ENCODE measurements around the gene TEKTIP1. TPM values are rescaled to one million over a fixed set of nuclear protein-coding genes. Genes with fewer than 3 reads are reported as not detected.
A peak's percentile ranks its signal among the peaks of the same experiment; 100 is the strongest.
"Not testable (repeated sequence)": the region's sequence is repeated elsewhere in the genome, so short reads cannot be mapped to it uniquely, and the experiment has no call there.

TEKTIP1 gene
- total RNA-seq, 2 donors from 2014 or later, result 2.1 to 4.0 TPM

GRCh38 chr19:3570042-3570441 is 31.1 kb downstream of the TEKTIP1 start:
- H3K4me1 Mint-ChIP-seq; H3K4me3 Mint-ChIP-seq; ATAC-seq (replicated peaks); H3K36me3 Mint-ChIP-seq (ENCODE audit: low read depth); H3K27me3 Mint-ChIP-seq; H3K27ac Mint-ChIP-seq; H3K9me3 Mint-ChIP-seq: not testable (repeated sequence)

DNA sequence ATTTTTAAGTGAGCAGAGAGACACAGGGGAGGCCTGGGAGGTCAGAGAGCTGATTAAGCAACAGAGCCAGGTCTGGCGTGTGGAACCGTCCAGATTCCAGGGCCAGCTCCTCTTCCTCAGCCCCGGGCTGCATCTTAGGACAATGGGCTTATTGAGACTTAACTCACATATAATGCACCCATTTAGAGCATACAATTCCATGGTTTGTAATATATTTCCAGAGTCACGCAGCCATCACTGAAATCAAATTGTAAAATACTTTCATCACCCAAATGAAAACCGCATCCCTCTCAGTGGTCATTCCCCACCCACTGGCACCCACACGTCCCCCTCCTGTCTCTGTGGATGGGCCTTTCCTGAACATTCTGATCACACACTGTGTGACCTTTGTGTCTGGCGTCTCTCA is 31.6 kb downstream of the TEKTIP1 start:
- no peak overlapping the region for H3K27ac Mint-ChIP-seq
- H3K9me3 Mint-ChIP-seq, result no peaks in the 10 kb centered on the region
- no peak overlapping the region for H3K4me3 Mint-ChIP-seq
- no peak for ATAC-seq (replicated peaks)
- peaks cover 16% of the 10 kb centered on the region for H3K36me3 Mint-ChIP-seq (ENCODE audit: low read depth)
- peaks cover 6% of the 10 kb centered on the region for H3K4me1 Mint-ChIP-seq
- no peaks in the 10 kb centered on the region for H3K27me3 Mint-ChIP-seq

DNA sequence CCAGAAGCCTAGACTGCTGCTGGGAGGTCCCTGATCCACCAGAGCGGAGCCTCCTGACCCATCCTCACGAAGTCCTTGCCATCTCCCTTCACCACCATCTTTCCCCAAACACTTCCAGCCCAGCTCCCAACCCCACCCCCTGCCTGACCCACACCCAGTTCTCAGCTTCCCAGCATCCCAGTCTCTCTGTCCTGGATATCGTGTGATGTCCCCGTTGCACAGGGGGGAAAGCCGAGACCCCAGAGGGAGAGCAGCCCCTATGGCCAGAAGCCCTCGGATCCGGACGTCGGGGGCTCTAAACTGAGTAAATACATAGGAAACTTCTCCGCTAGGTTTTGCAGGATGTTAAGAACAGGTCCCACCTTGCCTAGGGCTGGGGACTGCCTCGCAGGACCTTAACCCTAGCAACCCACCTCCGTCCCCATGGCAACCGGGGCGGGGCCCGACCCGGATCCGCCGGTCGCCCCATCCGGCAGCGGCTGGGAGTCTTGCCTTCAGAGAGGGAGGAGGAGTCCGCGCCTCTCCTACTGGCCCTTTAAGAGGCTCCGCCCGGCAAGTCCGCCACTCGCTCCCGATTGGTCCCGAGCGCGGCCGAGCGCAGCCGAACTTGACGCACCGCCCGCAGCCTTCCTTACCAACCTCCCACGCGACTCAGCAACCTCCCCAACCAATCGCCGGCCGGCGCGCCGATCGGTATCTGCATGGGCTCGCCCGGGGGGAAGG is 33.3 kb downstream of the TEKTIP1 start:
- H3K9me3 Mint-ChIP-seq, result no peaks in the 10 kb centered on the region
- H3K27me3 Mint-ChIP-seq, result no peaks in the 10 kb centered on the region
- H3K27ac Mint-ChIP-seq, result peak overlapping the region; percentile 7
- H3K4me1 Mint-ChIP-seq, result peaks cover 6% of the 10 kb centered on the region
- peak overlapping the region; percentile 73 for H3K4me3 Mint-ChIP-seq
- H3K36me3 Mint-ChIP-seq (ENCODE audit: low read depth), result peaks cover 16% of the 10 kb centered on the region
- peak; percentile 96 for ATAC-seq (replicated peaks)

DNA sequence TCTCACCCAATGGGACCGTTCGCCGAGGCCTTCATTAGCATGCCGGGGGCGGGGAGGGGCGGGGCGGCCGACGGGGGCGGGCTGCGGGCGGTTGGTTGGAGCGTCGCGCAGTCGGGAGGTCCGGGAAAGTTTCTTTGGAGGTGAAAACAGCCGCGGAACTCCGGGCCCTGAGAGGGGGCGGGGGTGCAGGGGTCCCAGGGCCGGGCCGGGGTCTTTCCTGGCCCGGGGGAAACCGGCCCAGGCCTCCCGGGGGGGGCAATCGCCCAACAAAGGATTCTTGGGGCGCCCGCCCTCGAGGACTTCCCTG is 33.8 kb downstream of the TEKTIP1 start, which contains the start of gene HMG20B:
Gene HMG20B, plus strand, starts transcription at position 90 of the 307 bp plus-strand sequence. CDS start 366 bp downstream, outside the sequence.
- ATAC-seq (replicated peaks), result no peak
- H3K4me1 Mint-ChIP-seq, result peaks cover 6% of the 10 kb centered on the region
- H3K9me3 Mint-ChIP-seq, result no peaks in the 10 kb centered on the region
- H3K27ac Mint-ChIP-seq, result peak within 1 kb of the TSS; percentile 50
- H3K4me3 Mint-ChIP-seq, result peak within 1 kb of the TSS; percentile 73
- H3K36me3 Mint-ChIP-seq (ENCODE audit: low read depth), result peaks cover 16% of the 10 kb centered on the region
- H3K27me3 Mint-ChIP-seq, result no peaks in the 10 kb centered on the region

DNA sequence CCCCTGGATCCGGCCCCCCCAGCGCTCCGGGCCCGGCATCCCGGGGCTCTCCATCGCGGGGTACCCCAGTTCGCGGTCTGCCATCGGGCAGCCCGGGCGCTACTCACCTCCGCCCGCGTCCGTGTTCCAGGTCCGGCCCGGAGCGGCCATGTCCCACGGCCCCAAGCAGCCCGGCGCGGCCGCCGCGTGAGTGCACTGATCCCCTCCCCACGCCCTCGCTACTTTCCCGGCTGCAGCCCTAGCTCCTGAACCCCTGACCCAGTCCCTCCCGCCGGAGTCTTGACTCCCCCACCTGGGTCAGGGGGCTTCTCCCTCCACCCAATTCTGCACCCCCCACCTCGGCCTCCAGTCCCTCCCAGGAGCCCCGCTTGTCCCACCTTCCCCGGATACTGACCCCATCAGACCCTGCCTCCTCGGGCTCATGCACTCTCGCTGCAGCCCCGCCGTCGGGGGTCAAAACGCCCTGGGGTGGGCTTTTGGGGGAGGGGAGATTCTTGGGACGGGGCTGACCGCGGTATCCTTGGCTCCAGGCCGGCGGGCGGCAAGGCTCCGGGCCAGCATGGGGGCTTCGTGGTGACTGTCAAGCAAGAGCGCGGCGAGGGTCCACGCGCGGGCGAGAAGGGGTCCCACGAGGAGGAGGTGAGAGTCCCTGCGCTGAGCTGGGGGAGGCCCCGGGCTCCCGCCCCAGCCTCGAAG is 34.3 kb downstream of the TEKTIP1 start:
- no peaks in the 10 kb centered on the region for H3K9me3 Mint-ChIP-seq
- peaks cover 16% of the 10 kb centered on the region for H3K36me3 Mint-ChIP-seq (ENCODE audit: low read depth)
- peak overlapping the region; percentile 50 for H3K27ac Mint-ChIP-seq
- no peaks in the 10 kb centered on the region for H3K27me3 Mint-ChIP-seq
- peak overlapping the region; percentile 73 for H3K4me3 Mint-ChIP-seq
- ATAC-seq (replicated peaks), result peak; percentile 12
- H3K4me1 Mint-ChIP-seq, result peaks cover 6% of the 10 kb centered on the region

DNA sequence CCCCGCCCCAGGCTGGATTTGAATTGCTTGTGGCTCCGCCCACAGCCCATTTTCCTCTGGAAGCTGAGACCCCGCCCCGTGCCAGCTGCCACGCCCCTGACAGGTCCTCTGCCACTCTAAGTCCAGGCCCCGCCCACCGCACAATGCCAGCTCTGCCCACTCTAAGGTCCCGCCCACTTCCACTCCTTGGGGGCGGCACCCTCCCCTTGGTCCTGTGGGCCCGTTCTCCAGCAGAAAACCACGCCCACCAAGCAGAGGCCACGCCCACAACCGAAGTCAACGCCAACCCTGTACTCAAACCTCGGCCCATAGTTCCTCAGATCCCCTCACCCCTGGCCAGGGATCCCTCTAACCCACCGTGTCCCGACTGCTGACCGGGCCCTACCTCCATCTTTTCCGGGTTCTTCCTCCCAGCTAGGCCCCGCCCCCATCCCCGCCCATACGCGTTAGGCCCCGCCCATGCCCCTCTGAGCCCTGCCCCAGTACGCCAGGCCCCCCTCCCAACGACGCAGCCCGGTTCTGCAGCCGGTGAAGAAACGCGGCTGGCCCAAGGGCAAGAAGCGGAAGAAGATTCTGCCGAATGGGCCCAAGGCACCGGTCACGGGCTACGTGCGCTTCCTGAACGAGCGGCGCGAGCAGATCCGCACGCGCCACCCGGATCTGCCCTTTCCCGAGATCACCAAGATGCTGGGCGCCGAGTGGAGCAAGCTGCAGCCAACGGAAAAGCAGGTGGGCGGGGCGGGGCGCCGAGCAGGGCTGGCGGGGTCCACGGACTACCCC is 35.1 kb downstream of the TEKTIP1 start:
- H3K27ac Mint-ChIP-seq, result peak overlapping the region; percentile 50
- peak overlapping the region; percentile 73 for H3K4me3 Mint-ChIP-seq
- ATAC-seq (replicated peaks), result peak; percentile 22

GRCh38 chr19:3575260-3575741 is 36.3 kb downstream of the TEKTIP1 start:
- peaks cover 16% of the 10 kb centered on the region for H3K36me3 Mint-ChIP-seq (ENCODE audit: low read depth)
- H3K4me1 Mint-ChIP-seq, result peaks cover 6% of the 10 kb centered on the region
- H3K4me3 Mint-ChIP-seq, result no peak overlapping the region
- H3K27ac Mint-ChIP-seq, result no peak overlapping the region
- no peak for ATAC-seq (replicated peaks)
- H3K9me3 Mint-ChIP-seq, result no peaks in the 10 kb centered on the region
- H3K27me3 Mint-ChIP-seq, result no peaks in the 10 kb centered on the region

More for the DNA sequence above, 35.1 kb downstream of the TEKTIP1 start:
- no peaks in the 10 kb centered on the region for H3K9me3 Mint-ChIP-seq
- no peaks in the 10 kb centered on the region for H3K27me3 Mint-ChIP-seq
- peaks cover 6% of the 10 kb centered on the region for H3K4me1 Mint-ChIP-seq
- H3K36me3 Mint-ChIP-seq (ENCODE audit: low read depth), result peaks cover 16% of the 10 kb centered on the region

DNA sequence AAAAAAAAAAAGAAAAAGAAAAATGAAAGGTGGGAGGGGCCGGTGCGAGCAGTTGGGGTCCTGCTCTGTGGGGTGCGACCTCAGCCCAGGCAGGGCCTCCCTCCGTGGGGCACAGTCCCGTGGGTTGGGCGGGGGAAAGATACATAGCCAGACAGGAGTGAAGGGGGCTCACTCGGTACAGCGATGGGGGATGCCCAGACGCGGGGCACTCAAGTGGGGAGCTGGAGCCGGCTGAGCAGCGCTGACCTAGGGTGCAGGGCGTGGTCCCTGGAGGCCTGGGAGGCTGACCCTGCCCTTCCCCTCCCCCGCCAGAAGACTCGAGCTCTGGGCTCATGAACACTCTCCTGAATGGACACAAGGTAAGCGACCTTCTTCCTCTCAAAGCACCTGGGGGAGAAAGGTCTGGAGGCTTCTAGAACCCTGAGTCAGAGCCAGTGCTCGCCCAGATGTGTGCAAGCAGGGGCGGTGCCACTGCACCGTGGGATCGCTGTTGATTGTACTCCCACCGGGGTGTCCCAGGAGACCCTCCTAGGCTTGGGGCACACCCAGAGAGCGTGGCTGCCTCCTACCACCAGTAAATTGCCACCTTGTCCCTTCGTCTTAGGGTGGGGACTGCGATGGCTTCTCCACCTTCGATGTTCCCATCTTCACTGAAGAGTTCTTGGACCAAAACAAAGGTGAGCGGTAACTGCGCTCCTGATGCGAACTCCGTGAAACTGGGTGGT is 37.1 kb downstream of the TEKTIP1 start:
- H3K4me1 Mint-ChIP-seq, result peaks cover 6% of the 10 kb centered on the region
- H3K27ac Mint-ChIP-seq, result no peak overlapping the region
- H3K36me3 Mint-ChIP-seq (ENCODE audit: low read depth), result peaks cover 16% of the 10 kb centered on the region
- H3K9me3 Mint-ChIP-seq, result no peaks in the 10 kb centered on the region
- H3K4me3 Mint-ChIP-seq, result no peak overlapping the region
- H3K27me3 Mint-ChIP-seq, result no peaks in the 10 kb centered on the region
- no peak for ATAC-seq (replicated peaks)

DNA sequence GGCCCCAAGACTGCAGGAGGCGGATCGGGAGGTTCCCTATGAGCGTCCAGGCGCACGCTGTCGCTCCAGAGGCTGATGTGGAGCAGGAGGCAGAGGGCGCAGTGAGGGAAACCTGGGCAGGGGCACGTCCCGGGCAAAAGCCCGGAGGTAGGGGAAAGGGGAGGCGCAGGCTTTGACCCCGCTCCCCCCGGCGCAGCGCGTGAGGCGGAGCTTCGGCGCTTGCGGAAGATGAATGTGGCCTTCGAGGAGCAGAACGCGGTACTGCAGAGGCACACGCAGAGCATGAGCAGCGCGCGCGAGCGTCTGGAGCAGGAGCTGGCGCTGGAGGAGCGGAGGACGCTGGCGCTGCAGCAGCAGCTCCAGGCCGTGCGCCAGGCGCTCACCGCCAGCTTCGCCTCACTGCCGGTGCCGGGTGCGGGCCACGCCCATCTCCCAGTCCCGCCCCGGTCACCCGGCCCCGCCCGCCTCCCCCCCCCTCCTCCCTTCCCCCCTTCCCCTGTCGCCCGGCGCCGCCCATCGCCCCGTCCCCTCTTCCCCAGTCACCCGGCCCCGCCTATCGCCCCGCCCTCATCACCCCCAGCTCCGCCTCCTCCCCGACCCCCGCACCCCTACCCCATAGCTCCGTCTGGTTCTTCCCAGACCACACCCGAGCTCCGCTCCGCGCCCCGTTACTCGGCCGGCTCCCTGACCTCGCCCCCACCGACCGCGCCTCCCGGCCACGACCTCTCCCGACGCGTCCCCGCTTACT is 37.9 kb downstream of the TEKTIP1 start:
- no peak overlapping the region for H3K4me3 Mint-ChIP-seq
- no peaks in the 10 kb centered on the region for H3K27me3 Mint-ChIP-seq
- no peak for ATAC-seq (replicated peaks)
- H3K9me3 Mint-ChIP-seq, result no peaks in the 10 kb centered on the region
- peaks cover 6% of the 10 kb centered on the region for H3K4me1 Mint-ChIP-seq
- H3K36me3 Mint-ChIP-seq (ENCODE audit: low read depth), result peaks cover 16% of the 10 kb centered on the region
- H3K27ac Mint-ChIP-seq, result no peak overlapping the region

DNA sequence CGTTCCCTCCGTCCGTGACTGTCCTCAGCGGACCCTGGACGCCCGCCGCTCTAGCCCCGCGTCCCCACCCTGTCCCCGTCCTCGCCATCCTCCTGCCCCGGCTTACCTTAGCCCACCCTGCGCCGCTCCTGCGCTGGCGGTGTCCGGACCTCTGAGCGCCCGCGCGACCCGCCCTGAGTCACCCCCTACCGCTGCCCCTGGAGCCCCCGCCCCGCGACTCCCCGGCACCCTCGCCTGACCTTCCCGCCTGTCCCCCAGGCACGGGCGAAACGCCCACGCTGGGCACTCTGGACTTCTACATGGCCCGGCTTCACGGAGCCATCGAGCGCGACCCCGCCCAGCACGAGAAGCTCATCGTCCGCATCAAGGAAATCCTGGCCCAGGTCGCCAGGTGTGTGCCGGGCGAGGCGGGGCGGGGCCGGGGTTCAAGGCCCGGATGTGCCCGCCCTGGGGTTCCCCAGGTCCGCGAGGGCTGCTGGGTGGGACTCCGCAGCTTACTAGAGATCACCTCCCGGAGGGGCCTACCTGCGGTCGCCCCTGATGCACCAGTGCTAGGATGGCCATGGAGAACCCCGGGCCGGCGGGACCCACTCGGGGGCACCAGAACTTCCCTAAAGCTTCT is 38.9 kb downstream of the TEKTIP1 start:
- H3K9me3 Mint-ChIP-seq, result no peaks in the 10 kb centered on the region
- H3K4me1 Mint-ChIP-seq, result peaks cover 6% of the 10 kb centered on the region
- no peak overlapping the region for H3K27ac Mint-ChIP-seq
- H3K36me3 Mint-ChIP-seq (ENCODE audit: low read depth), result peaks cover 16% of the 10 kb centered on the region
- H3K4me3 Mint-ChIP-seq, result no peak overlapping the region
- H3K27me3 Mint-ChIP-seq, result no peaks in the 10 kb centered on the region
- no peak for ATAC-seq (replicated peaks)

DNA sequence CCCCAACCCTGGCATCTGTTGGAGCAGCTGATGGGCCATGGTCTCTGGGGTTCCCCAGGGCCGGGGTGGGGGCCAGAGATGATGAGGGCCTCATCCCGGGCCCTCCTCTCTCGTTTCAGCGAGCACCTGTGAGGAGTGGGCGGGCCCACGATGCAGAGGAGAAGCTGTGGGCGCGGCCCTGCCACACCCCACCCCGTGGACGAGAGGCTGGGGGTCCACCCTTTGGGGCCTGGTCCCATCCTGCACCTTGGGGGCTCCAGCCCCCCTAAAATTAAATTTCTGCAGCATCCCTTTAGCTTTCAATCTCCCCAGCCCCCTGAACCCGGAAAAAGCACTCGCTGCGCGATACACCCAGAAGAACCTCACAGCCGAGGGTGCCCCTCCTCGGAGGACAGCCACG is 39.4 kb downstream of the TEKTIP1 start:
- Mint-ChIP-seq H3K36me3 (ENCODE audit: low read depth) (peaks cover 16% of the 10 kb centered on the region), H3K27me3 (no peaks in the 10 kb centered on the region), H3K4me3 (no peak overlapping the region), H3K4me1 (peaks cover 6% of the 10 kb centered on the region), H3K9me3 (no peaks in the 10 kb centered on the region), H3K27ac (no peak overlapping the region)
- no peak for ATAC-seq (replicated peaks)

- H3K4me3 Mint-ChIP-seq, result no peak overlapping the region
- H3K27me3 Mint-ChIP-seq, result no peaks in the 10 kb centered on the region
- peaks cover 2% of the 10 kb centered on the region for H3K4me1 Mint-ChIP-seq
- H3K27ac Mint-ChIP-seq, result no peak overlapping the region
- H3K9me3 Mint-ChIP-seq, result no peaks in the 10 kb centered on the region
- peaks cover 3% of the 10 kb centered on the region for H3K36me3 Mint-ChIP-seq (ENCODE audit: low read depth)
- ATAC-seq (replicated peaks), result no peak
Observed at GRCh38 chr19:3580156-3580934, 41.4 kb downstream of the TEKTIP1 start.

DNA sequence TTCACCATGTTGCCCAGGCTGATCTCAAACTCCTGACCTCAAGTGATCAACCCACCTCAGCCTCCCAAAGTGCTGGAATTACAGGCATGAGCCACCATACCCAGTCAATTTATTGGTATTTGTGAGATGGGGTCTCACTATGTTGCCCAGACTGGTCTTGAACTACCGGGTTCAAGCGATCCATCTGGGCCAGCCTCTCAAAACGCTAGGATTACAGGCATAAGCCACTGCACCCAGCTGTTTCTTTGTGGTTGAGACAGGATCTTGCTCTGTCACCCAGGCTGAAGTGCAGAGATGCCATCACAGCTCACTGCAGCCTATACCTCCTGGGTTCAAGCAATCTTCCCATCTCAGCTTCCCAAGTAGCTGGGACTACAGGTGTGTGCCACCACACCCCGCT is 42.8 kb downstream of the TEKTIP1 start:
- H3K9me3 Mint-ChIP-seq; ATAC-seq (replicated peaks): not testable (repeated sequence)

More for the DNA sequence above, 42.8 kb downstream of the TEKTIP1 start:
- H3K27me3 Mint-ChIP-seq; H3K4me3 Mint-ChIP-seq; H3K27ac Mint-ChIP-seq; H3K4me1 Mint-ChIP-seq; H3K36me3 Mint-ChIP-seq (ENCODE audit: low read depth): not testable (repeated sequence)
